Motor neuron (in vitro differentiated cells): ENCODE results near the gene GRSF1. TPM values are rescaled to one million over a fixed set of nuclear protein-coding genes. Genes with fewer than 3 reads are reported as not detected.
A peak's percentile ranks its signal among the peaks of the same experiment; 100 is the strongest.

Experiments used
- ATAC-seq, 8 experiments: fragments of 200-7000 bp; cut with Tn5 transposase; replicated peaks in 6 of 8; 2 replicates each; pipeline ENCODE4 v1.8.0; 2021; ENCODE audit warnings: mild to moderate bottlenecking in 8 of 8, moderate library complexity in 8 of 8
- H3K27ac ChIP-seq, 2 donors: fragments of 250-450 bp; sonication (Bioruptor Pico); 2 replicates each; pipeline ENCODE4 v1.9.0; 2021; ENCODE audit warnings: antibody characterized with exemption in 2 of 2, mild to moderate bottlenecking in 2 of 2, moderate library complexity in 1 of 2
- H3K4me1 ChIP-seq, 2 donors: fragments of 250-450 bp; sonication (Bioruptor Pico); replicated peaks in 1 of 2; 2 replicates each; pipeline ENCODE4 v1.6.1; 2021; ENCODE audit warnings: antibody characterized with exemption in 2 of 2, mild to moderate bottlenecking in 2 of 2, moderate library complexity in 1 of 2
- H3K4me3 ChIP-seq, 5 donors: fragments of 250-450 bp; sonication (Bioruptor Pico); 2 replicates each; pipeline ENCODE4 v1.9.0; 2021; ENCODE audit warnings: antibody characterized with exemption in 5 of 5, mild to moderate bottlenecking in 5 of 5, moderate library complexity in 4 of 5
- WGBS, 10 experiments: fragments of 450-650 bp; shearing (Covaris generic); methylation state at CpG; one replicate each; pipeline ENCODE4 v1.0.0; 2022; 5-methylcytosine and 5-hydroxymethylcytosine counted together
- in situ Hi-C, 9 experiments: fragments of 400-800 bp; cut with MboI; loops; one replicate each; pipeline ENCODE4 v1.15.0; 2021; ENCODE audit warnings: low sequenced_read_pairs in 9 of 9, low pct_unique_long_range_greater_than_20kb in 2 of 9; ENCODE audit not compliant: unreplicated experiment in 9 of 9
- total RNA-seq, 8 experiments: library from RNA; unstranded; fragments of 300-600 nt; gene quantifications; 2 replicates each; pipeline versions ENCODE4 v1.2.3 to v1.2.4, GENCODE V29; 2022

GRSF1 gene
- total RNA-seq, 8 experiments from 2014 or later: 43.0 to 99.5 (median 66.4) TPM

- Histone ChIP-seq H3K27ac (no peak overlapping the region), H3K4me1 (no peaks in the 10 kb centered on the region), H3K4me3 (no peak overlapping the region)
- in situ Hi-C loops: no loop called here
- 93 to 100% (median 100%) methylated on average over 1 to 3 of the region's 3 CpGs; no CpG with 5 or more reads in 3 of the 10 experiments for WGBS, 10 experiments
- ATAC-seq: no peak
These were observed 10.7 kb downstream of the GRSF1 start for GRCh38 chr4:70829015-70829414.

GRCh38 chr4:70818921-70819320 lies 20.8 kb downstream of the GRSF1 start:
- in situ Hi-C loops: no loop called here
- H3K27ac ChIP-seq: no peak overlapping the region
- WGBS, 10 experiments: 30 to 100% (median 97%) methylated on average over 1 to 3 of the region's 3 CpGs; no CpG with 5 or more reads in 1 of the 10 experiments
- no peaks in the 10 kb centered on the region for H3K4me1 ChIP-seq
- no peak overlapping the region for H3K4me3 ChIP-seq
- peak in 2 of 8 experiments; percentile 32 to 55 for ATAC-seq

- WGBS, 10 experiments: 0 to 100% (median 90%) methylated on average over 1 to 5 of the region's 5 CpGs; no CpG with 5 or more reads in 1 of the 10 experiments
- ATAC-seq: peak in 3 of 8 experiments; percentile 69 to 93 (median 92)
- Histone ChIP-seq H3K27ac (no peak overlapping the region), H3K4me1 (no peaks in the 10 kb centered on the region), H3K4me3 (no peak overlapping the region)
- in situ Hi-C loops: no loop called here
These were observed 21.4 kb downstream of the GRSF1 start for GRCh38 chr4:70818173-70818855.

GRCh38 chr4:70816894-70817293 lies 22.8 kb downstream of the GRSF1 start:
- ATAC-seq: no peak
- H3K27ac ChIP-seq: no peak overlapping the region
- WGBS, 10 experiments: 50 to 100% (median 50%) methylated on average over 1 to 2 of the region's 2 CpGs; no CpG with 5 or more reads in 1 of the 10 experiments
- in situ Hi-C loops: no loop called here
- no peak overlapping the region for H3K4me3 ChIP-seq
- no peaks in the 10 kb centered on the region for H3K4me1 ChIP-seq

- no peak for ATAC-seq
- 0 to 100% (median 92%) methylated on average over 1 of the region's 1 CpG; no CpG with 5 or more reads in 1 of the 10 experiments for whole genome bisulfite sequencing, 10 experiments
- H3K4me3 ChIP-seq: no peak overlapping the region
- in situ Hi-C loops: no loop called here
- no peaks in the 10 kb centered on the region for H3K4me1 ChIP-seq
- no peak overlapping the region for H3K27ac ChIP-seq
These were observed 24.3 kb downstream of the GRSF1 start for GRCh38 chr4:70815370-70815769.

- Histone ChIP-seq H3K4me3 (no peak overlapping the region), H3K27ac (no peak overlapping the region), H3K4me1 (no peaks in the 10 kb centered on the region)
- ATAC-seq: no peak
- in situ Hi-C loops: no loop called here
- WGBS, 10 experiments: 60 to 100% (median 100%) methylated on average over 1 of the region's 1 CpG; no CpG with 5 or more reads in 3 of the 10 experiments
These were observed 31.5 kb downstream of the GRSF1 start for GRCh38 chr4:70808151-70808550.

GRCh38 chr4:70802928-70803580 lies 36.6 kb downstream of the GRSF1 start:
- no peak overlapping the region for H3K4me3 ChIP-seq
- WGBS, 10 experiments: 74 to 100% (median 92%) methylated on average over 1 to 5 of the region's 5 CpGs; no CpG with 5 or more reads in 1 of the 10 experiments
- in situ Hi-C loops: no loop called here
- ATAC-seq: no peak
- H3K4me1 ChIP-seq: no peaks in the 10 kb centered on the region
- H3K27ac ChIP-seq: no peak overlapping the region

GRCh38 chr4:70801265-70801809 lies 38.4 kb downstream of the GRSF1 start:
- in situ Hi-C loops: no loop called here
- ATAC-seq: no peak
- 33 to 100% (median 92%) methylated on average over 1 of the region's 1 CpG; no CpG with 5 or more reads in 4 of the 10 experiments for WGBS, 10 experiments
- Histone ChIP-seq H3K4me1 (no peaks in the 10 kb centered on the region), H3K27ac (no peak overlapping the region), H3K4me3 (no peak overlapping the region)

GRCh38 chr4:70793626-70794025 lies 46.1 kb downstream of the GRSF1 start:
- no peaks in the 10 kb centered on the region for H3K4me1 ChIP-seq
- in situ Hi-C loops: no loop called here
- WGBS, 10 experiments: 94 to 100% (median 97%) methylated on average over 1 to 6 of the region's 6 CpGs; no CpG with 5 or more reads in 1 of the 10 experiments
- no peak overlapping the region for H3K4me3 ChIP-seq
- H3K27ac ChIP-seq: no peak overlapping the region
- ATAC-seq: no peak

GRCh38 chr4:70788733-70789132 lies 51.0 kb downstream of the GRSF1 start:
- H3K27ac ChIP-seq: no peak overlapping the region
- H3K4me1 ChIP-seq: no peaks in the 10 kb centered on the region
- WGBS, 10 experiments: 67 to 100% (median 95%) methylated on average over 1 of the region's 1 CpG; no CpG with 5 or more reads in 4 of the 10 experiments
- in situ Hi-C loops: no loop called here
- H3K4me3 ChIP-seq: no peak overlapping the region
- ATAC-seq: no peak

- Histone ChIP-seq H3K4me3 (no peak overlapping the region), H3K4me1 (no peaks in the 10 kb centered on the region), H3K27ac (no peak overlapping the region)
- 95 to 100% (median 100%) methylated on average over 2 to 5 of the region's 5 CpGs; no CpG with 5 or more reads in 1 of the 10 experiments for WGBS, 10 experiments
- in situ Hi-C loops: no loop called here
- no peak for ATAC-seq
These were observed 52.2 kb downstream of the GRSF1 start for GRCh38 chr4:70787496-70787895.

- in situ Hi-C loops: no loop called here
- no peak overlapping the region for H3K27ac ChIP-seq
- H3K4me3 ChIP-seq: no peak overlapping the region
- 64 to 100% (median 90%) methylated on average over 1 to 4 of the region's 4 CpGs for WGBS, 10 experiments
- no peaks in the 10 kb centered on the region for H3K4me1 ChIP-seq
- ATAC-seq: no peak
These were observed 56.6 kb downstream of the GRSF1 start for GRCh38 chr4:70783096-70783495.

GRCh38 chr4:70778888-70779422 lies 60.7 kb downstream of the GRSF1 start:
- in situ Hi-C loops: no loop called here
- ATAC-seq: peak in 4 of 8 experiments; percentile 39 to 99 (median 96)
- no peaks in the 10 kb centered on the region for H3K4me1 ChIP-seq
- H3K27ac ChIP-seq: no peak overlapping the region
- 26 to 100% (median 88%) methylated on average over 1 to 4 of the region's 5 CpGs for WGBS, 10 experiments
- H3K4me3 ChIP-seq: no peak overlapping the region
